ENCODE measurements around the gene MCEMP1.
A peak's percentile ranks its signal among the peaks of the same experiment; 100 is the strongest.
"Not testable (repeated sequence)": the region's sequence is repeated elsewhere in the genome, so short reads cannot be mapped to it uniquely, and the experiment has no call there.

MCEMP1 gene

DNA sequence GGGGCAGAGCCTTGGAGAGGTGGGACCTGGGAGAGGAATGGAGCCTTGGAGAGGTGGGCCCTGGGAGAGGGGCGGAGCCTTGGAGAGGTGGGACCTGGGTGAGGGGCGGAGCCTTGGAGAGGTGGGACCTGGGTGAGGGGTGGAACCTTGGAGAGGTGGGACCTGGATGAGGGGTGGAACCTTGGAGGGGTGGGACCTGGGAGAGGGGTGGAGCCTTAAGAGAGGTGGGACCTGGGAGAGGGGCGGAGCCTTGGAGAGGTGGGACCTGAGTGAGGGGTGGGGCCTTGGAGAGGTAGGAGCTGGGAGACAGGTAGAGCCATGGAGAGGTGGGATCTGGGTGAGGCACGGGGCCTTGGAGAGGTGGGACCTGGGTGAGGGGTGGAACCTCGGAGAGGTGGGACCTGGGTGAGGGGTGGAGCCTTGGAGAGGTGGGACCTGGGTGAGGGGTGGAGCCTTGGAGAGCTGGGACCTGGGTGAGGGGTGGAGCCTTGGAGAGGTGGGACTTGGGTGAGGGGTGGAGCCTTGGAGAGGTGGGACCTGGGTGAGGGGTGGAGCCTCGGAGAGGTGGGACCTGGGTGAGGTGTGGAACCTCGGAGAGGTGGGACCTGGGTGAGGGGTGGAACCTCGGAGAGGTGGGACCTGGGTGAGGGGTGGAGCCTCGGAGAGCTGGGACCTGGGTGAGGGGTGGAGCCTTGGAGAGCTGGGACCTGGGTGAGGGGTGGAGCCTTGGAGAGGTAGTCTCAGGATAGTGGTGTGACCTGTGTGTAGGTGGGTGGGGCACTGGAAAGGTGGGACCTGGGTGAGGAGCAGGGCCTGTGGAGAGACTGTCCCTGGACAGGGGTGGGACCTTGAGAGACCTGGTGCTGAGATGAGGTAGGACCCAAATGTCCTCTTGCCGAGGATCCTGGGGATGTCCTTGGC, 33.0 kb upstream of the MCEMP1 start:
- DNase-seq (ENCODE audit: low spot score) = not testable (repeated sequence)

DNA sequence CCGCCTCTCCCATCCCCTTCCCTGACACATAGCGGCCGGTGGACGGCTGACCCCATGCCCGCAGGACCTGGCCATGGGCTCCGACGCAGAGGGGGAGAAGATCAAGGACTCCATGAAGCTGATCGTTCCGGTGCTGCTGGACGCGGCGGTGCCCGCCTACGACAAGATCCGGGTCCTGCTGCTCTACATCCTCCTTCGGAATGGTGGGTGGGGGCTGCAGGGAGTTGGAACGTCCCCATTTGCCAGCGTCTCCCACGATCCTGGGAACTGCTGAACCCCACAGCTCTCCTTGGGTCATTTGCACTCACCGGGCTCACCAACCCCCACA, 32.4 kb upstream of the MCEMP1 start:
- DNase-seq (ENCODE audit: low spot score) = no peak

DNA sequence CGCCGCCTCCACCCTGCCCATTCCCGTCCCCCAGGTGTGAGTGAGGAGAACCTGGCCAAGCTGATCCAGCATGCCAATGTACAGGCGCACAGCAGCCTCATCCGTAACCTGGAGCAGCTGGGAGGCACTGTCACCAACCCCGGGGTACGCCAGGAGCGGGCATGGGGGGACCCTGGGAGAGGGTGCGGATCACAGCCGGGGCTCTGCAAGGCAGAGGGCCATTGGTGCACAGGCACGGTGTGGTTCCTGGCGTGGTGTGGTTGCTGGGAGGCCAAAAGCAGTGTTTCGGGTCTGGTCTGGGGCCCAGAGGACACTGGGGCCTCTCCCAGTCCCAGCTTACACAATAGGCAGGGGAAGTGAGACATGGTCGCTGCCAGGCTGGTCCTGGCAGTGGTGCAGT, 31.7 kb upstream of the MCEMP1 start:
- no peak for DNase-seq (ENCODE audit: low spot score)

DNA sequence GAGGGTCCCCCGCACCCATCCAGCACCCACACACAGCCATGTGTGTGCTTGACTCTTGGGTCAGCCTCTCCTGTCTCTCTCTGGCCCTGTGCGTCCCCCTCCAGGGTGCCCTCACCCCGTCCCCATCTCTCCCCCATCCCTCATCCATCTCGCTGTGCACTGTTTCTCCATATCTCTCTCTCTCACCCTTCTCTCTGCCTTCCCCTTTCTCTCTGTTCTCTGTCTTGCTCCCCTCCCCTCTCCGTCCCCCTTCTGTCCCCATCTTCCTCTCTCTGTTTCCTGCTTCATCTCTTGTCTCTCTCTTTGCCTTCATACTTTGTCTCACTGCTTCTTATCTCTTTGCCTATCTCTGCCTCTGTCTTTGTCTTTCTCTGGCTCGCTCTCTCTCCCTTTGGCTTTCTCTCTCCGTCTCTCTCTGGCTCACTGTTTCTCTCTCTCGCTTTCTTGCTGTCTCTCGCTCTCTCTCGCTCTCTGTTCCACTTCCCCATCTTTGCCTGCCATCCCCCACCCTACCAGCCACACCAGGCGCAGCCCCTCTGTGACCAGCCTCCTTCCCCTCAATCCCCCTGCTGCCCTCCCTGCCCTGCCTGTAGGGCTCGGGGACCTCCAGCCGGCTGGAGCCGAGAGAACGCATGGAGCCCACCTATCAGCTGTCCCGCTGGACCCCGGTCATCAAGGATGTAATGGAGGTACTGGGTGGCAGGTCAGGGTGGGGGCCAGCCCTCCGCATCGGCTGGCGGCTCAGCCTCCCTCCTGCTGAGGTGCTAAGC, 31.0 kb upstream of the MCEMP1 start:
- no peak for DNase-seq (ENCODE audit: low spot score)

DNA sequence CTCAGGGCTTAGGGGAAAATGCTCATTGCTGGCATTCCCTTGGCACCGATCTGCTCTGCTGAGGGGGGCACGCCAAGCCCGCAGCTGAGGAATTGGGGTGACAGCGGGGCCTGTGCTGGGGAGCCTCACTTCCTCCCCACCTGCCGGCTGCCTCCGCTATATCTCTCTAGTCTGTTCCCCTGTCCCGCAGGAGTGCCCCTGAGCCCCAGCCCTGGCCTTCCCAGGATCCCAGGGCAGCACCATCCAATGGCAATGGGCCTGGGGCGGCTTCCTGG, 30.5 kb upstream of the MCEMP1 start:
- no peak for DNase-seq (ENCODE audit: low spot score)

DNA sequence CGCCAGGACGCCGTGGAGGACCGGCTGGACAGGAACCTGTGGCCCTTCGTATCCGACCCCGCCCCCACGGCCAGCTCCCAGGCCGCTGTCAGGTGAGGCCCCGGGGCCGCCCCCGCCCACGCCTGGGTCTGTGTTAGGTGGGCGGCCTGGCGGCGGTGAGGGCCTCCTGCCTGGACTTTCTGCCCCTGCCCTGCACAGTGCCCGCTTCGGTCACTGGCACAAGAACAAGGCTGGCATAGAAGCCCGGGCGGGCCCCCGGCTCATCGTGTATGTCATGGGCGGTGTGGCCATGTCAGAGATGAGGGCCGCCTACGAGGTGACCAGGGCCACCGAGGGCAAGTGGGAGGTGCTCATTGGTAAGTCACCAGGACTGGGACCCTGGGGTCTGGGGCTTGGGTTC, 29.7 kb upstream of the MCEMP1 start:
- DNase-seq (ENCODE audit: low spot score) = no peak

DNA sequence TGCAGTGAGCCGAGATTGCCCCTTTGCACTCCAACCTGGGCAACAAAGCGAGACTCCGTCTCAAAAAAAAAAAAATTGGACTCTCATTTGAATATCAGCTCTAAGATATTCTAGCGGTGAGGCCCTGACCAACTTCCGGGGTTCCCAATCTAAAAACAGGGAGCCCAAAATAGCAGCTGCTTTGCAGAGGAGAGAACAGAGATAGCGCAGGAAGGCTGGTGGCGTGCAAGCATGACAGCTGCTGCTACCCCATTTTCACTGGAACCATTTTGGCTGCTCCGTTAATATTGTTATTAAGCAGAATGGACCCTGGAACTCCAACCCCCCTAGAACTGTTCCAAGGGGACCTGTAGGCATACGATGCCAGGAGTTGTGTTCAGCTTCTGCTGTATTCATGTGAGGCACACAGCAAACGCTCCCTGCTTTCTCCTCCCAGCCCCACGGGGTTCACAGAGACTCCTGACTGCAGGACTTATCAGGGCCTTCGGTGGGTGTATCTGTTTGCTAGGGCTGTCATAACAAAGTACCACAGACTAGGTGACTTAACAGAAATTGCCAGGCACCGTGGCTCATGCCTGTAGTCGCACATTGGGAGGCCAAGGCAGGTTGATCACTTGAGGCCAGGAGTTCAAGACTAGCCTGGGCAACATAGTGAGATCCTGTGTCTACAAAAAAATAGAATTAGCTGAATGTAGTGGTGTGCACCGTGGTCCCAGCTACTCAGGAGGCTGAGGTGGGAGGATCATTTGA, 28.4 kb upstream of the MCEMP1 start:
- DNase-seq (ENCODE audit: low spot score) = no peak

DNA sequence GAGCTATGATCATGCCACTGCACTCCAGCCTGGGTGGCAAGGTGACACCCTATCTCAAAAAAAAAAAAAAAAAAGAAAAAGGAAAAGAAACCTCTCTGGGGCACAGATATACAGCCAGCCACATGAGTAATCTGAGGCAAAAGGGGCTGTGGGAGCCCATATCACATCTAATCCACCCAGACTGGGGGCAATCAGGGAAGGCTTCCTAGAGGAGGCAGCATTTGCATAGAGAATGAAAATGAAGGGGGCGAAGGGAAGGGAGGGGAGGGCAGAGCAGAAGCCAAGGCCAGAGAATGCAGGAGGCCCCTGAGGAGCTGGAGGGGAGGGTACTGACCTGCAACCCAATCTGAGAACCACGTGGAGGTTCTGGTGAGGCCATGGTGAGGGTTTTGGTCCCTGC, 26.7 kb upstream of the MCEMP1 start:
- DNase-seq (ENCODE audit: low spot score) = no peak

DNA sequence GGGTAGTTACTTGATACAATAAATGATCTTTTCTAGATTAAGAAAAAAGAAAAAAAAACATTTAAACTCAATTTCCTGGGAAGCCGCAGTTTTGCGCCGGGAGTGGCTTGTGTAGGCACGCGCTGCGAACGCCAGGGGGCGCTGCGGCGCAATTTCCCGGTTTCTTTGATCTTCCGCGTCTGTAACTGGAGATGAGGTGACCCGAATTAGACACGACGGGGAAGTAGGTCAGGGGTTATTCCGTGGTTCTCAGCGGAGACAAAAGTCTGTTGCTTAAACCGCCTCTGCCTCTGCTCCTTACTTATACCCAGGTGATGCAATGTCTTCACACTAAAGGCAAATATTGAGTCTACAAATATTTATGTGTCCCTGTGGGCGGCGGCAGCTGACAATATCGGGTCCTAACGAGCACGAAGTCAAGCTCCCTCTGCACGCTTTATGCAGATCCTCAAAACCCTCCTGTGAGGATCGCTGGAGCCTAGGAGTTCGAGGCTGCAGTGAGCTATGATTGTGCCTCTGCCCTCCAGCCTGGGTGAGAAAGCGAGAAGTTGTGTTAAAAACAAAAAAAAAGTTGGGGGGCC, 24.7 kb upstream of the MCEMP1 start:
- DNase-seq (ENCODE audit: low spot score) = peak; percentile 66

DNA sequence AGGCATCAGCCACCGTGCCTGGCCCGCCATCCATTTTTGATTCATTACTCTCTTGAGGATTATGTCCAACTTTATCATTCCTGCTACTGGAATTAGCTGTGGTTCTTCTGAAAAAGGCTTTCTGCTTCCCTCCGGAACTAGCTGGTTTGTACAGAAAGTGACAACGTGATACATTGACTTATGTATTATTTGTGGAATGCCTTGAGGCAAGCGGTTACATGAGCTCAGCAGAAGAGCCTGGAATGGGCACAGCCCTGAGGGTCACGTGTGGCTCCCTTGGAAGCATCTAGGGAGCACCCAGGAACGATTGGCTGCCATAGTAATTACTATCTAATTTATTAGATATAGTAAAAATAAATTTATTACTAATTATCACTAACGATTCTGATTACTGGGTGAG, 22.5 kb upstream of the MCEMP1 start:
- DNase-seq (ENCODE audit: low spot score) = no peak

DNA sequence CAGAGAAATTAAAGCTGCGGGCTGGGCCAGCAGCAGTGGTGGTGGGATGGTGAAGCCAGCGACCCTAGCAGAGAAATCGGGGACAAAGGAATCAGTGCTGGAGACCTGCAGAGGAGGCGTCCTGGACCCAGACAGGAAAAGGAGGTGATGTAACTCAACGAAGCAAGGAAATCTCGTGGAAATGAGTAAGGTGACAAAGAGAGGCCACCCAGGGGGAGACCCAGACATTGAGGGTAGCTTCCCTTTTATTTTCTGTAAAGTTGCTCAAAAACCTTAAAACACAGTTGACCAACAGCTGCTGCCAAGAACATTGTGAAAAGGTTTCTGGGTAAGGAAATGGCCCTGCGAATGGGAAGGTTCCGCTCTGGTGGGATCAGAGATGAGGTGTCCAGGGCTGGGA, 21.3 kb upstream of the MCEMP1 start:
- DNase-seq (ENCODE audit: low spot score) = no peak

DNA sequence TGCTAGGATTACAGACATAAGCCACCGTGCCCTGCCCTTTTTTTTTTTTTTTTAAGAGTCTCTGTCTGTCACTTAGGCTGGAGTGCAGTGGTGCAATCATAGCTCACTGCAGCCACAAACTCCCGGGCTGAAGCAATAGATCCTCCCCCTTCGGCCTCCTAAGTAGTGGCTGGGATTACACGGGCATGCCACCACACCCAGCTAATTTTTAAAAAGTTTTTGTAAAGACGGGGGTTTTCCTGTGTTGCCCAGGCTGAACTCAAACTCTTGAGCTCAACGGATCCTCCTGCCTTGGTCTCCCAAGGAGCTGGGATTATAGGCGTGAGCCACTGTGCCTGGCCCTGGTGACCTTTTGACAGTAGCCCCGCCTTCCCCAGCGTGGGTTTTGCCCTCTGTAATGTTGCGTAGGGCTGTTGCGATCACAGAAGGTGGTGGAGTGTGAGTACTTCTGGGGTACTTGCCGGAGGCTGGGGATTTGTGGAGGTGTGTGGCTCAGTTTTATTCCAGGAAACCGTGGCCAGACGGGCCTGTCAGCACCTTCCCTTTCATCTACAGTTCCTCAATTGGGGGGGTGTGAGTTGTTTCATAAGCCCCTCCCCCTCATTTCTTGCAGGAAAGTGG, 19.6 kb upstream of the MCEMP1 start:
- no peak for DNase-seq (ENCODE audit: low spot score)

DNA sequence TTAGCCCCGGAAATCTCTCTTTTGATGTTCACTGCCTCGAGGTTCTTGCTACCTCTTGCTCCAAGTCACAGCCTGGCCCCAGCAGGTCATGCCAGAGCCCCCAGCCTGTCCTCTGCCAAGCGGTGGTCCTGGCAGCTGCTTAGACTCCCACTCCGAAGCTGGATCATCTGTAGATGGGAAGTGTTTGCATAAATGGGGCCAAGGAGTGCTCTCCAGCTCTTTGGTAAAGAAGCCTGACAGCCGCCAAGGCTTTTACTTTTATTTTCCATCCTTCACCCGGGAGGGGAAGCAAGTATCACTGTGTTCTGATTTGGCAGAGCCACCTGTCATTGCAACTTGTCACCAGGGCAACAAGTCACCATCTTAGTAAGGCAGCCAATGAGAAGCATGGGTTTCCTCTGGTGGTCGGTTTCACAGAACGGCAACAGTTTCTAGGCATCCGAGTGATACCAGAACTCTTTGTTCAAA, 18.6 kb upstream of the MCEMP1 start:
- DNase-seq (ENCODE audit: low spot score) = peak; percentile 40

DNA sequence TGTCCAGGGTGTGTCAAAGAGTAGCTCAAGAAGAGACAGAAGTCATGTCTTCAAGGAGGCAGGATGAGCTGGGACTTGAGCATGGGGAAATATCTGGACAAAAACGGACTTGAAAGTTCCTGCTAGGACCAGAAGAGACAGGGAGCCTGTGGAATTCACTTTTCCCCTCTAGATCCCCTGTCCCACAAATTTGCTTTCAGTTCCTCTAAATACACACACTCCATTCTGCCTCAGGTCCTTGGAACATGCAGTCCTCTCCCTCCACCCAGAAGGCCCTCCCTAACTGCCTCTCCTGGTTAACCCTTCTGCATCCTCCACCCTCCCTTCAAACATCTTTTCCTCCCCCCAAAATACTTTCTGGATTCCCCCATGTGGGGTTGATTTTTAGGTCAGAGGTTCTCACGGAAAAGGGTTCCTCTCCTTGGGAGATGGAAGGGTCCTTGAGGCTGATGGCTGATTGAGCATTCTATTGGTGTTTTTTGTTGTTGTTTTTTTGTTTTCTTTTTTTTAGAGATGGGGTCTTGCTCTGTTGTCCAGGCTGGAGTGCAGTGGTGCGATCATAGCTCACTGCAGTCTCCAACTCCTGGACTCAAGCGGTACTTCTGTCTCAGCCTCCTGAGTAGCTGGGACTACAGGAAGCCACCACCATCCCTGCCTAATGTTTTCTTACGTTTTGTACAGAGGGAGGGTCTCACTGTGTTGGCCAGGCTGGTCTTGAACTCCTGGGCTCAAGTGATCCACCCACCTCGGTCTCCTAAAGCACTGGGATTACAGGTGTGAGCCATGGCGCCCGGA, 14.9 kb upstream of the MCEMP1 start:
- no peak for DNase-seq (ENCODE audit: low spot score)

DNA sequence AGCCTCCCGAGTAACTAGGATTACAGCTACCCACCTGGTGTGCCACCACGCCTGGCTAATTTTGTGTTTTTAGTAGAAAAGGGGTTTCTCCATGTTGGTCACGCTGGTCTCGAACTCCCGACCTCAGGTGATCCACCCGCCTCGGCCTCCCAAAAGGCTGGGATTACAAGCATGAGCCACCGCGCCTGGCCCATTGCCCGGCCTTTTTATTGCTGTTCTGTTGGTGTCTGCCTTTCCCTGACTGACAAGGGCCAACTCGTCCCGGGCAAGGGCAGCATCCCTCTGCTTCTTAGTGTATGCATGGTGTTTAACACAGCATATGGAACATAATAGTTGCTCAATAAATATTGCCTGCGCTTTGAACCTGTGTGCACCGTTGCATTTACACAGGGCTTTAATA, 14.2 kb upstream of the MCEMP1 start:
- DNase-seq (ENCODE audit: low spot score) = no peak

DNA sequence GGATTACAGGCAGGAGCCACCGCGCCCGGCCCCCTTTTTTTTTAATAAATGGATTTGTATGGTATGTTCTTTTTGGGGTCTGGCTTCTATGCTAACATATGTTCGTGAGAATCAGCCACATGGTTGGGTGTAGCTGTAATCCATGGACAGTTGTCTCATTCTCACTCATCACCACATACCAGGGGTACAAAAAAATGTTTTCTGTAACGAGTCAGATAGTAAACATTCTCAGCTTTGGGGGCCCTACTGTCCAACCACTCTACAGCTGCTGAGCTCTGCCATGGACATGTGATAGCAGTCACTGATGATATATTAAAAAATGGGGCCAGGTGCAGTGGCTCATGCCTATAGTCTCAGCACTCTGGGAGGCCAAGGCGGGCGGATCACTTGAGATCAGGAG, 13.2 kb upstream of the MCEMP1 start:
- no peak for DNase-seq (ENCODE audit: low spot score)

DNA sequence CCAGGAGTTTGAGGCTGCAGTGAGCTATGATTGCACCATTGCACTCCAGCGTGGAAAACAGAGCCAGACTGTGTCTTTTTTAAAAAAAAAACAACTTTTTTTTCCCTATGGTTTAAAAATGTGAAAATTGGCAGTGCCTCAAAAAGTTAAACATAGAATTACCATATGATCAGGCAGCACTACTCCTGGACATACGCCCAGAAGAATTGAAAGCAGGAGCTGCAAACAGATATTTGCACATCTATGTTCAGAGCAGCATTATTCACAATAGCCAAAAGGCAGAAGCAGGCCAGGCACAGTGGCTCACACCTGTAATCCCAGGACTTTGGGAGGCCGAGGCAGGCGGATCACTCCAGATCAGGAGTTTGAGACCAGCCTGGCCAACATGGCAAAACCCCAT, 11.8 kb upstream of the MCEMP1 start:
- no peak for DNase-seq (ENCODE audit: low spot score)

DNA sequence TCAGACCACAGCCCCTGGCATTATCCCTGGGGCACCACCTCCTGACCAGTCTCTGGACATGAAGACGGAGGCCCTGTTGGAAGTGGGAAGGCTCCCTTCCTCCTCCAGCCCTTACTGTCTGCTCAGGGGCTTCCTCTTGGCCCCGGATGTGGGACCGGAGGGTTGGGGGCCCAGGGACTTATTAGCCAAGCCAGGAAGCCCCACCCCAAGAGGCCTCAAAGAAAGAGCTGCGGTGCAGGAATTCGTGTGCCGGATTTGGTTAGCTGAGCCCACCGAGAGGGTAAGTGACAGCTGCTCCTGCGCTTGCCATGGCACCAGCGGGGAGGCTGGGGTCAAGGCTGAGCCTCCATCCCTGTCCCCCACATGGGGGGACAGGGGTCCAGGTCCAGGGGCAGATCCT, 8.0 kb upstream of the MCEMP1 start, which contains the start of gene RETN:
TSS of gene RETN (plus strand) at position 208 of the 400 bp plus-strand sequence. CDS start 278 bp downstream, outside the sequence.
- DNase-seq (ENCODE audit: low spot score) = no peak

DNA sequence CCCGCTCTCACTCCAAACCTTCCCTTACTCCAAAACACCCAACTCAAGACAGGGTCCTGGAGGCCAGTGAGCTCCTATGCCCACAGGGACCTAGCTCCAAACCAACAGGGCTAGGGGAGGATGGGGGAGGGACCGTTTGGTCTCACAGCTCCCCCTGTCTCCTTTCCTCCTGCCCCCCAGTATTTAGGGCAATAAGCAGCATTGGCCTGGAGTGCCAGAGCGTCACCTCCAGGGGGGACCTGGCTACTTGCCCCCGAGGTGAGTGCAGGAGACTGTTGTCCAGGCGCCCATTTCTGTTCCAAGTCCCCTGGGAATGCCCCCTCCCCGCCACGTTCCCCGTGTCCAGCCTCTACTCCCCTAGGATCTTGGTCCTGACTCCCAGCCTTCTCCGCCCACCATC, 7.2 kb upstream of the MCEMP1 start:
- DNase-seq (ENCODE audit: low spot score) = no peak

DNA sequence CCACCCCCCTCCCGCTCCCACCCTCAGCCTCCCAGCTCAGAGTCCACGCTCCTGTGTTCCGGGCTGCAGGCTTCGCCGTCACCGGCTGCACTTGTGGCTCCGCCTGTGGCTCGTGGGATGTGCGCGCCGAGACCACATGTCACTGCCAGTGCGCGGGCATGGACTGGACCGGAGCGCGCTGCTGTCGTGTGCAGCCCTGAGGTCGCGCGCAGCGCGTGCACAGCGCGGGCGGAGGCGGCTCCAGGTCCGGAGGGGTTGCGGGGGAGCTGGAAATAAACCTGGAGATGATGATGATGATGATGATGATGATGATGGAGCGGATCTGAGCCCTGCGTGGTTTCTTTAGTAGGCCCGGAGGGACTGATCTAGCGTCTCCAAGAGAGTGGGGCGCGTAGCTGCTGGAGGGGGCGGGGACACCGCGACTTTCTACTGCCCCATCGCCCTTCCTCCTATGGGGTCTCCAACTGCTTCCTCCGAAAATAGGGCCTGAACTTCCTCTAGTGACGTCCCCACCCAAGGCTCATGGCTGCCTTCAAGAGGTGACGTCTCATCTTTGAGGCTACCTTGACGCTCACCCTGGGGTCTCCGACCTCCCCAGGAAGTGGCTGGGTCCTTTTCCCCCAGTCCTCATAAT, 6.6 kb upstream of the MCEMP1 start:
- DNase-seq (ENCODE audit: low spot score) = no peak

DNA sequence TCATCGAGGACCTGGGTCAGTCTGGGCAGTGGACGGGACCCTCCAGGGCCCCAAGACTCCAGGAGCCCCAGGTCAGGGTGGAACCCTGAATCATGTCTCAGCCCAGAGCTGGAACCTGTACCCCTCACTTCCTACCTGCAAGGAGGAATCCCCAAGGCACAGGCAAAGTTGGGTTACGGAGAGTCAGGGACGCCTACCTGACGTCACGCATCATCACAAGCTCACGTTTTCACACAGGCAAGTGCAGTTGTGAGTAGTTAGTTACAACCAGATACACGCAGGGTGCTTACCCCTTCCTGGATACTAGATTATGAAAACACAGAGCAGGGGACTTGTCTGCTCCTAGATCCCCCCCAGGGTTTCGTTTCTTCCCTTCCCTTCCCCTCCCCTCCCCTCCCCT, 6.1 kb upstream of the MCEMP1 start:
- DNase-seq (ENCODE audit: low spot score) = no peak

Data from pons (tissue), 1 donor.